ENCODE measurements around the gene GRID2IP.

The GRID2IP gene

DNA sequence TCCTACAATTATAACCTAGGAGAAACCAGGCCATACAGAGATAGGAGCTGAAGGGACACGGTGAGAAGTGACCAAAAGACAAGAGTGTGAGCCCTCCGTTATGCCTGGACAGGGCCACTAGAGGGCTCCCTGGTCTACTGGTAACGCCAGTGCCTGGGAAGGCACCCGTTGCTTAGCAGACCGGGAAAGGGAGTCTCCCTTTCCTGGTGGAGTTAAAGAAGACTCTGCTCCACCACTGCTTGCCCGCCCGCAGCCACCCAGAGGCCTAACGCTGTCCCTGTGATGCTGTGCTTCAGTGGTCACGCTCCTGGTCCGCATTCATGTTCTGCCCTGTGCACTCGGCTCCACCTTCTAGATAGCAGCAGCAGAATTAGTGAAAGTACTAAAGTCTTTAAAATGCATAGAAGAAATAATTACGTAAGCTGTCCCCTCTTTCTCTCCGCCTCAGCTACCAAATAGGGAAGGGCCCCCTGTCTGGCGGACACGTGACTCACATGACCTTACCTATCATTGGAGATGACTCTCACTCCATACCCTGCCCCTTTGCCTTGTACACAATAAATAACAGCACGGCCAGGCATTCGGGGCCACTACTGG, 34.8 kb downstream of the GRID2IP start:
- DNase-seq: peak; percentile 94

DNA sequence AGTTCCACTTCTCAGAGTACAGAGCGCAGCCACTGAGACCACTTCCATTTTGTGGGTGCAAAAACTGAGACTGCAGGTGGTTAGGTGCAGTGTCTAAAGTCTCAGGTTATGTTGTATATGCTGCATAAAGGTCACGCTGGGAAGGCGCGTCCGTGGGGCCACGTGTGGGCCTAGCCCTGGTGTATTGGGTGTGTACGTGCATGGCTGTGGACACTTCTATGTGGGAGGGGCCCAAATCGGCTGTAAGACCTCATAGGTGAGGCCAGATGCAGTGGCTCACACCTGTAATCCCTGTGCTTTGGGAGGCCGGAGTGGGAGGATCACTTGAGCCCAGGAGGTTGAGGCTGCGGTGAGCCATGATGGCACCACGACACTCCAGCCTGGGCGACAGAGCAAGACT, 37.7 kb downstream of the GRID2IP start:
- DNase-seq: no peak

DNA sequence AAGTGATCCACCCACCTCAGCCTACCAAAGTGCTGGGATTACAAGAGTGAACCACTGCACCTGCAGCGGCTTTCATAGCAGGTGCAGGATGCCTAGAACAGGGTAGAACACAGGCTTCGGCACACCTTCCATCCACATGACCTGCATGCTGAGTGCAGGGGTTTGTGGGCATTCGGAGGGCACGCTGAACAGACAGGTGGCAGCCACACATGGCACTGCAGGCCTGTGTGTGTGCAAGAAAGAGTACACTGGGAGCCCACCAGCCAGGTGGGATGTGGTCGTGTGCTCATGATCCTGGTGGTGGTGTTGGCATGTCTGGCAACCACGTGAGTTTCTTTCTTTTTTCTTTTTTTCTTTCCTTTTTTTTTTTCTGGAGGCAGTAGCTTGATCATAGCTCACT, 38.4 kb downstream of the GRID2IP start:
- DNase-seq: no peak

DNA sequence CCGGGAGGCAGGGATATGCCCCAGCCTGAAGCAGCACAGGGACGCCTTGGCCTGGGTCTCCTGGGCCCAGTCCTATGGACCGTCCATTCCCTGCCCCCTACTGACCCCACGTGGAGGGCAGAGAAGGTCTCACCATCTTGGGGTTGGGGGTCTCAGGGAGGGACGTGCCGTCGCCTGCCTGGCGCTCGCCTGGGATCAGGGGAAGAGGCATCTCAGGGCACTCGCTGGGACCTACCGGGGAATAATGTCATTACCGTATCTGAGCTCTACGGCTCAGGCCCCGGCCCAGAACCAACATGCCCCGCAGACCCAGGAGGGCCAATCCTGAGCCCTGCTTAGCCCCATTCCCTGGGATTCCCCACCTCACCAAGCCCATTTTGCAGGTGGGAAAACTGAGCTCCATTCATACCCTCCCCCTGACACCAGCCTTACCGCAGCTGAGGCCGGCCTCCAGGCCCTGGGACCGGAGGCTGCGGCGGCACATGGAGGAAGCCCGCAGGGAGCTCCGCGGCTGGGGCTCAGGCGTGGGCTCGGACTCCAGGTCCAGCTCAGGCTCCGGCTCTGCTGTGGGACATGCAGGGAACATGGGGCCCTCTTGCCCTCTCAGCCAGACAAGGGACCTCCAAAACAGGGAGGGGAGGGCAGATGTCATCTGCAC, 40.7 kb downstream of the GRID2IP start:
- no peak for DNase-seq

DNA sequence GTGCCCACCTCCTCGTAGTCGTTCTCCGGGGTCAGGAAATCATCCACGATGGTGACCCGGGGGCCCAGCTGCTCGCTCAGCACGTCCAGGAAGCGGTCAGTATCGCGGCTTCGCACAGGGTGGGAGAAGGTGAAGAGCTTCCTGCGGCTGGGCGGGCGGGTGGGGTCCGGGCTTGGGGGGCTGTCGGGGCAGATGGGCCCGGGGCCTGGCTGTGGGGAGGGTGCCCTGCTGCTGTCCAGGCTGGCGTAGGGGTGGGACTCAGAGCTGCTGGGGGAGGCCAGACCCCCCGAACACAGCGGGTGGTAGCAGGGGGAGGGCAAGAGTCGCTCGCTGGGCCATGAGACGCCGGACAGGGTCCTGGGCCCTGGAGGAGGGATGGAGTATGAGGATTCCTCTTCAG, 42.3 kb downstream of the GRID2IP start:
- DNase-seq: no peak

DNA sequence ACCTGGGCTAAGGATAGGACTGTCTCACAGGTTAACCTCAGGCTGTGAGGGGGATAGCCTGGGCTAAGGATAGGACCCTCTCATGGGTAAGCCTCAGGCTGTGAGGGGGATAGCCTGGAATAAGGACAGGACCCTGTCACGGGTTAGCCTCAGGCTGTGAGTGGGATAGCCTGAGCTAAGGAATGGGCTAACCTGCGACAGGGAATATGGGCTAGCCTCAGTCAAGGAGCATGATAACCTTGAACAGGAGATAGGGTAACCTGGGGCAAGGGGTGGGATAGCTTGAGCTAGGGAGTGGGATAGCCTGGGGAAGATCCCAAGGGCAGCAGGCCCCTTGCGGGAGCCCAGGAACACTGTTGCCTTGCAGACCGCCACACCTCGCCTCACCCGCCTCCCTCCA, 42.7 kb downstream of the GRID2IP start:
- DNase-seq: no peak

DNA sequence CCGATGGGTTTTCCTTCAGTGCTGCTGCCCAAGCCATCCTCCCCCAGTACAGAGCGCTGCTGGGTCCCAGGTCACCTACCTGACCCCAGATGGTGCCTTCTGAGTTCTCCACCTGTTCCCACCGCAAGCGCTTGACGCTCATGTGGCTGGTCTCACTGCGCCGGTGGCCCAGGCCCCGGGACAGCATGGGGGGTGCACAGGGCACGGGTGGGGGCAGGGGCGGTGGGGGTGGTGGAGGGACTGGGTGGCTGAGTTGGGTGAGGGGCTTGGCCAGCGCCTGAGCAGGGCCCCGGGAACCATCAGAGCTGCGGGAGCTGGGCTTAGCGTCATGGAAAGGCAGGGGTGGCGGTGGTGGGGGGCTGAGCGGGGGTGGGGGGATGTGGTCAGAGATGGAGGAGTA, 43.4 kb downstream of the GRID2IP start:
- no peak for DNase-seq

DNA sequence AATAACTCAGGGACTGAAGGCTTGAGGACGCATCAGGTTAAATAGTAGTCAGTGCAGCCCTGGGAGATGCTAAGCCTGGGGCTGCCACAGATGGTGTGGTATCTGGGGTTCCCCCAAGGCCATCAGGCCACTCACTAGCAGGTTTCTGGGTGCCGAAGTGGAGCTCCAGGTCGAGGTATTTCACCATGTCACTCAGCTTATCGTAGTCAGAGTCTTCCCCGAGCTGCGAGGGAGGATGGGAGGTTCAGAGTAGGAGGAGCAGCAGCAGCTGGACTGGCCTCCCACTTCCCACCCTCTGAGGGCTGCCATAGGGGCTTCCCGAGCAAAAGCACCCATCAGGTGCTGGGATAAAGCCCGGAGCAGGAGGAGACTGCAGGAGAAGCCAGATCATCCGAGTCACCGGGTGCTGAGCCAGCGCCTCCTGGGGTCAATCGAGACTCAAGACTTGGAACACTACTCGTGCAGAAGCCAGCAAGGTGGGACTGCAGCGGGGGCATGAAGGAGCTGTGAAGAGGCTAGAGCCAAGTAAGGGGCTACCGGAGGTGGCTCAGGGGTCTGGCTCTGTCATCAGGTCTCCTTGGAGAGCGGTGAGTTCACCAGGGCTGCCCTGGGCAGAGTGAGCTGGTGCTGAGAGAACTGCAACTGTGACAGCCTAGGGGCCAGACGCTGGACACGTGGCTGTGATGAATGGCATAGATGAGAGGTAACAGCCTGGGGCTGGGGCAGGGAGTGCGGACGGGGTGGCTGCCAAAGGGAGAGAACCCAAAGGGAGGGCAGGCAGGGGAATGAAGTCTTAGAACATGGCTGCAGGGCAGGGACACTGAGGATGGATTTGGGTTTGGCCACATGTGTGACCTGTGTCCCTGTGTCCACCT, 45.3 kb downstream of the GRID2IP start:
- DNase-seq: peak; percentile 36

DNA sequence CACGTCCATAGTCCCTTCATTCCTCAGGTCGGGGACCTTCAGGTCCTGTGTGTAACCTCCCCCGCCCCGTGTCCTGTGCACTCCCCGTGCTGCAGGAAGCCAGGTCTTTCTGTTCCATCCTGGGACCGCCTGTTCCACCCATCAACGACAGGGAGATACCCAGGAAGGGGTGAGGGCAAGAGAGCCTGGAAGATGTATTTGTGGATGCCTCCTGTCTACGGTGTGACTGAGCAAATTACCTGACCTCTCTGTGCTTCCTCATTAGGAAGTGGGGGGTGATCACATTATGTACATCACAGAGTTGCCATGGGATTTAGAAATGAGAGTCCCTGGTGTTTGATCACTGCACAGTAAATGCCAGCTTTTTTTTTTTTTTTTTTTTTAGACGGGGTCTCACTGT, 46.3 kb downstream of the GRID2IP start:
- DNase-seq: no peak

DNA sequence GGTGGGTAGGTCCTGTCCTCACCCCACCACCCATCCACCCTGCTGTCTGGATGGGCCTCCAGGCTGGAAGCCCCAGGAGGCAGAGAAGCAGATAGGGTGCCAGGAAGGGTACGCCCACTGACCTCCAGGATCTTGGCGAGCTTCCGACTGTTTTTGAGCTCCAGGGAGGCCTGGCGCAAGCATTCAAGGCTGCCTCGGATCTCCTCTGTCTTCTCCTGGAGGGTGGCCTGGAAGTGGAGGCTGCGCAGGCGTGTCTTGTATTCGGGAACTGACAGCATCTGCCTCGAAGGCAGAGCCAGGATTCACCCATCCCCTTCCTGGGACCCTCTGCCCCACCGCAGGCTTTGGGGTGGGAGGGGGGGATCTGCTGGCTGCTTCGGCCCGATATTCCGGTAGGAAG, 48.4 kb downstream of the GRID2IP start:
- DNase-seq: no peak

DNA sequence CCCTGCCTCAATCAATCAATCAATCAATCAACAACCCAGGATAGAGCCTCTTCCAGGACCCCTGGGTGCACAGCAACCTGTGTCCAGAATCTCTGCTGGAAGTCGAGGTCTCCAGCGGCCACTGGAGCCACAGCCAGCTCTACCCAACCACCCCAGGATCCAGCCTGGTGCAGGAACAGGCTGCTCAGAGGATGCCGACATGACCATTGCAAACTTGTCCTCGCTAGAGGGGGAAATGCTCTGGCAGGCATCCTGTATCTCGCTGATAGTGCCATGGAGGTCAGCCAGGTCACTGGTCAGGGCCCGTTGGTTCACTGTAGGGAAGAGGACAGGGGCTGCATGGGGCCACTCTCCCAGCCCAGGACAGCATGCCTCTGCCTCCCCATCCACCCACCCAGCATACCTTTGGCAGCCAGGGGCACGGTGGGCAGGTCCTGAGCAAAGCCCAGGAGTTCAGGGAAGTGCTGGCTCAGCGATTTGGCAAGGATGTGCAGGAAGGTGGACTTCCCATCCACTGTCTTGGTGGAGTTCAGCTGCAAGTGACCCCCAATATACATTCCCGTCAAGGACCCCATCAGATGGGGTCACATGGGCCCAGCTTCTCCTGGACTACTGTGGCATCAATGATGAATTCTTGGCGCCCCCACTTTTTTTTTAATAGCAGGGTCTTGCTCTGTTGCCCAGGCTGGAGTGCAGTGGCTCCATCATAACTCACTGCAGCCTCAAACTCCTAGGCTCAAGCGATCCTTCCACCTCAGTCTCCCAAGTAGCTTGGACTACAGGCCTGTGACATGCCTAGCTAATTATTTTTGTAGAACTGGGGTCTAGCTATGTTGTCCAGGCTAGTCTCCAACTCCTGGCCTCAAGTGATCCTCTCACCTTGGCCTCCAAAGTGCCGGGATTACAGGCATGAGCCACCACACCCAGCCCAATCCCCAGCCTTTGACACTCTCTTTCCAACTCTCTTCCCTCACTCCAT, 49.4 kb downstream of the GRID2IP start:
- no peak for DNase-seq

DNA sequence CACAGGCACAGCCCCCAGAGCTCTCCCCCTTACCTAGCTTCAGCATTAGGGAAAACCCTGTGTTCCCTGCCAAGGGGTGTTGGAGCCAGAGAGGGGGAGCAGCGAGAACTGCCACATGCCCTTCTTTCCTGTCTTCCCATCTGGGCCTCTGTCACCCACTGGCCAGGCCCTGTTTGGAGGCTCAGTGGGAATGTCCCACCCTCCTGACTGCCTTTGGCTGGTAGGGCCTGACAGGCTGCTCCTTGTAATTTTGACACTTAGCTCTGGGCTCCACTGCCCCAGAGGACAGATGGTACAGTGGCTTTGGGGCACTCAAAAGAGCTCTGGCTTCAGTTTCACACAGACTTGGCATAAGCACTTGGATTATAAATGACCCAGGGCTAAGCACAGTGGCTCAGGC, 50.6 kb downstream of the GRID2IP start:
- DNase-seq: peak; percentile 44

DNA sequence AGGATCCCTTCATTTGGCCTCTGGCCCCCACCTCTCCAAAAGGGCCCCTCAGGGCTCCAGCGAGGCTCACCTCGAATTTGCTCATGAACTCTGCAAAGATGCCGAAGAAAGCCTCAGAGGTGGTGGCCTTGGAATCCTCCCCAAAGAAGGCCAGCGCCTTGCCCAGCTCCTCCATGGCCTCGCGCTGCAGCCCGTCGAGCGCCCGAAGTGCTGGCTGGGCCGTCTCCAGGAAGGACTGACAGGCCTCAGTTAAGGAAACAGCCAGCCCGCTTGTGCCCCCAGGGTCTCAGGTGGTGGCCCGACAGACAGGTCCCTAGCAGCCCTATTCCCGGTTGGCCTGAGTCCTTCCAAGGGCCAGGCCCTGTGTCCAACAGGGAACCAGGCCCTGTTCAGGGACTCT, 53.3 kb downstream of the GRID2IP start:
- DNase-seq: no peak

DNA sequence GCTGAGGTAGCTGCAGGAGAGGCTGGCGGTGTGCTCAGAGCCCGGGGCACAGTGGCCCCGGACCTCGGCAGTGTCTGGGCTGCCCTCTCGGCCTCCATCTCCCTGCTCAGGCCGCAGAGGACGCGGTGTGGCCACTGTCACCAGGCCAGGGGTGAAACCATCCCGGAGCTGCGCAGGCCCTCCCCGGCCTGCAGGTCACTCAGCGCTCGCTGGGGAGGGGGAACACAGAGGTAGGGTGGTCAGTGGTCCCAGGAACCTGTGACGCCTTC, 53.7 kb downstream of the GRID2IP start:
- no peak for DNase-seq

DNA sequence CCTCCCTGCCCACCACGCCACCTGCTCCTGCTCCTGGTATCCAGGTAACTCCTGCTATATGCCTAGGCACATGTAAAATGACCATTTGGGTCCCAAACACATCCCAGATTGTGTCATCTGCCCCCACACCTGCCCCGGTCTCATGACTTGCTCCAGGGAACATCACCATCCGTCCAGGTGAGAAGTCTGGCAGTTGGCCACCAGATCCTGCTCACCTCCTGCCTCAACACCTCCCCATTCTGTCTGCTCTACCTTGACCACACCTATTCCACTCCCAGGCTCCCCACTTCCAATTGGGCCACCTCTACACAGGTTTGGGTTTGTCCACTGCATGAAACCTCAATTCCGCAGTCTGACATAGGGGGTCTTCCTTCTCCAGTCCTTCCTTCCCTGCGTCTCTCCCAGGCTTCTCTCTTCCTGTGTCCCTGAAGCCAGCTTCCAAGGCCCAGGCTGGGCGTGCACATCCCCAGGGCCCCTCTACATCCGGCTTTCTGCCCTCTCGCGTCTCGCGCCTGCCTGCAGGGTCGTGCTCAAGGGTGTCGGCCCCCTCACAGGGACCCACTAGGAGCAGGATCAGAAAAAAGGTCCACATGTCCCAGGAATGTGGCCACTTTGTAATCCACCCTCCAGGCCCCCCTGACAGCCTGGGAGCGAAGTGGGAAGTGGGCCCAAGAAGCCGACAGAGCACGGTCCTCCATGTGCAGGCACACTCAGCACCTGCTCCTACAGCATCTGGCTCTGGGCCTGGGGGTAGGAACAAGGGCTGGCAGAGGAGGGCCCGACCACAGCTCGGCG, 54.2 kb downstream of the GRID2IP start:
- DNase-seq: no peak

DNA sequence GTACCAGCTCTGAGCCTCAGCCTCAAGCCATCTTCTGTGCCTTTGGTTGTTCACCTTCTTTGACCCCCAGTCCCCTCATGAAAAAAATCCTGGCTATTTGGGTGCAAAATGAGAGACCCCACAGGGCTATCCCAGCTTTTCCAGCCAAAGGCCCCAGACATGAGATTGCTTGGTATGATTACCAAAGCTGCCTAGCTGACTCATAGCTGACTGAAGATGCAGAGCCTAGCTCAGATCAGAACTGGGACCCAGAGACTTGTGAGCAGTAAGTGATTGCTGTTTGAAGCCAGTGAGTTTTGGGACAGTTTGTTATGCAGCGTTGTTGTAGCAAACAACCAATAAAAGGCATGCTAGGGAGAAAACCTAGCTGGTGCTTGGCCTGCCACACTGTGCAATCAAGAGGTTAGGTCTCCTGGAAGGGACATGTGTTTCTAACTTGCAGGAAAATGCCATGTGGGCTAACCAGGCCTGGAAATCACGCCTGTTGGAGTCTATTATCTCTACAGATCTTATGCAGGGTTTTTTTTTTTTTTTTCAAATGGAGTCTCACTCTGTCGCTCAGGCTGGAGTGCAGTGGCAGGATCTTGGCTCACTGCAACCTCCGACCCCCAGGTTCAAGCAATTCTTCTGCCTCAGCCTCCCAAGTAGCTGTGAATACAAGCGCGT, 55.5 kb downstream of the GRID2IP start:
- no peak for DNase-seq

DNA sequence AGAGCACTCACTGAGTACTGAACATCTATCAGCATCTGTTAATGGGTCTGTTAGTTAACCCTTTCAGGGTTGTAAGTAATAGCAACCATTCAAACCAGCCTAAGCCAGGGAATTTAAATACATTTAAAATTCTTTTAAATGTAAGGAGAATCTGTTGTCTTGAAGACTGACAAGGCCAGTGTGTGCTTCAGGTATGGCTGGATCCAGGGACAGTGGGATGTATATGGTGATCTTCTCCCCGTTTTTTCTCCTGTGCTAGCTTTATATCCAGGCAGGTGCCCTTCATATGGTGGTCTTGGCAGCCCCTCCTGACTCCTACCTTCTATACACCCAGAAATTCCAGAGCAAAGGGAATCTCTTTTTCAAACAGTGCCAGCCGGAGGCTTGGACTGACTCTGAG, 56.9 kb downstream of the GRID2IP start:
- no peak for DNase-seq

DNA sequence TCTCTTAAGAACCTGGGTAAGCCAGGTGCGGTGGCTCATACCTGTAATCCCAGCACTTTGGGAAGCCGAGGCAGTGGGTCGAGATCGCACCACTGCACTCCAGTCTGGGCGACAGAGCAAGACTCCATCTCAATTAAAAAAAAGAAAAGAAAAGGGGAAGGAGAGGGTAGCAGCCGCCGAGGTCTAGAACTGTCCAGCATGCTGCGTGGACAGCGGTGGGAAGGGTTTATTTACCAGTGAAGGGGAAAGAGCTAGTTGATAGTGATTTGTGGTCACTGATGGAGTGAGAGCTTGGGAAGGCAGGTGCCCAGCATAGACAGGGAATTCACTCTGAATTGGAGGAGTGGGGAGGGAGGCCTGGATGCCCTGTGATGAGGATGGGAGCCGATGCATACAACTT, 60.1 kb downstream of the GRID2IP start:
- DNase-seq: no peak

DNA sequence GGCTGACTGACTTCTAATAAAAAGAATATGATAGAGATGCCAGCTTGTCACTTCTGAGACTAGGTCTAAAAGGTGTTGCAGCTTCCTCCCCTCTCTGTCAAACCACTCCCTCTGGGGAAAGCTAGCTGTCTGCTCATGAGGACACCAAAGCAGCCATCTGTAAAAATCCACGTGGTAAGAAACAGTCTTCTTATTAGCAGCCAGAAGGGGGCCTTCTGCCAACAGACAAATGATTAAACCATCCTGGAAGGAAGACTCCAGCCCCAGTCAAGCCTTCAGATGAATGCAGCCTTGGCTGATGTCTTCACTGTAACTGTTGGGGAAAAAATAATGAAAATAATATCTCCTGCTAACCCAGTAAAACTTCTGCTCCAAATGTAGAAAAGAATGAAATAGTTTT, 61.6 kb downstream of the GRID2IP start:
- peak; percentile 48 for DNase-seq

DNA sequence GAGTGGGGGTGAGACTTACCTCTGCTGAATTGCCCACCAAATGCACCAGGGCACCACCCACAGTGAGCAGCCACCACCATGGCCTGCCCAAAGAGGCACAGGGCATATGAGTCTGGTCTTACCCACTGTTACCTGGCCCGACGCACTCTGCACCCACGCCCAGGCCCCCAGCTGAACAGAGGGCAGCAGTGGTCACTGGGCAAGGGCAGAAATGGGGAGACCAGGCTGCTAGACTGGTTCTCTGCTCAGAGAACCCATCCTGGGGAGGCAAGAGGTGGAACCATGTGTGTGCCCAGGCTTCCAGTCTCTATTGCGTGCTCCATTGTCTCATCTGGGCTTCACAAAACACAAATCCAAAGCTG, 64.1 kb downstream of the GRID2IP start:
- DNase-seq: no peak

DNA sequence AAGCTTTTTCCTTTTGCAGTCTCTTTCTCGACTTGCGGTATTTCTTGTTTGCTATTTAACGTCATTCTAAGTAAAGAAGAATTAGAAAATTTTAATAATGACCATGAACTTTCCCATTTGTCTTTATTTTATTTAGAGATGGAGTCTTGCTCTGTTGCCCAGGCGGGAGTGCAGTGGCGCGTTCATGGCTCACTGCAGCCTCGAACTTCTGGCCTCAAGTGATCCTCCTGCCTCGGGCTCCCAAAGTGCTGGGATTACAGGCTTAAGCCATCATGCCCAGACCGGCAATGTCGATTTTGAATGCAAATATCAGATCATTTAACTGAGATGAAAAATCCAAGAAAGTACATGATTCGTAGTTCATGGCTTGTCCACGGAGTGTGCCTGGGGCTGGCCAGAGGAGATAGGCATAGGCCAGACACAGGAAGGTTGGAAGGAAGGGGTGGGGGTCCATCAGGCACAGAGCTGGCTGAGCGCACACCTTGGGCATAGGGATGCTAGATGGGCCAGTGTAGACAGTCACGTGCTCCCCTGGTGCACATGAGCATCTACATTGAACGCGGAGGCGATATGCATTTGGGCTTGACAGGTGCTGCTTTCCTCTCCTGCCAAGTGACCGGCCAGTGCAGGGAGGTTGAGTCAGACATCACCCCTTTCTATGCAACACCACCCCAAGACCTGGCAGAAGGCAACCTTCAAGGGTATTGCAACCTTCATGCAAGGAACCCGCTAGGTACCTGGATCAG, 64.7 kb downstream of the GRID2IP start:
- DNase-seq: no peak

Data from NCI-H82 (cell line).